ENCODE measurements around the gene TRIP10. TPM values are rescaled to one million over a fixed set of nuclear protein-coding genes. Genes with fewer than 3 reads are reported as not detected.
A peak's percentile ranks its signal among the peaks of the same experiment; 100 is the strongest.

The TRIP10 gene
- total RNA-seq, 1 experiment from 2014 or later: 107 TPM

DNA sequence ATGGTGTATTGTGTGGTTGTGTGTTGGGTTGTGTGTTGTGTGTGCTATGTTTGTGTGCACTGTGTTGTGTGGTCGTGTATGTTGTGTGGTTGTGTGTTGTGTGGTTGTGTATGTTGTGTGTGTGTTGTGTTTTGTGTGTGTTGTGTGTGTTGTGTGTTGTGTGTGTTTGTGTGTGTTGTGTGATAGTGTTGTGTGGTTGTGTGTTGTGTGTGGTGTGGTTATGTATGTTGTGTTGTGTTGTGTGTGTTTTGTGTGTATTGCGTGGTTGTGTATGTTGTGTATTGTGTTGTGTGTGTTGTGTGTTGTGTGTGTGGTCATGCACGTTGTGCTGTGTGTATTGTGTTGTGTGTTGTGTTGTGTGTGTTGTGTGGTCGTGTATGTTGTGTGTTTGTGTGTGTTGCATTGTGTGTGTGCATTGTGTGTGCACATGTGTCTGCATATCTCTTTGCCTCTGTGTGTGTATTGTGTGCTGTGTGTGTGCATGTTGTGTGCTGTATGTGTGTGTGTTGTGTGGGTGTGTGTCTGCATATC, 22.0 kb upstream of the TRIP10 start:
- CTCF ChIA-PET: no interaction called here
- Mint-ChIP-seq H3K4me1 (ENCODE audit: low read depth, unreplicated experiment) (peaks cover 6% of the 10 kb centered on the region), H3K27ac (ENCODE audit: unreplicated experiment) (peak overlapping the region; percentile 4), H3K36me3 (ENCODE audit: insufficient read depth, unreplicated experiment) (peaks cover 6% of the 10 kb centered on the region), H3K4me3 (ENCODE audit: unreplicated experiment) (no peak overlapping the region), H3K9me3 (ENCODE audit: unreplicated experiment) (peaks cover 15% of the 10 kb centered on the region), H3K27me3 (ENCODE audit: insufficient read depth, unreplicated experiment) (no peaks in the 10 kb centered on the region)
- Histone ChIP-seq H3K4me1 (peaks cover 4% of the 10 kb centered on the region; the same call in 1 of the 2 replicates), H3K4me3 (ENCODE audit: low read depth, low read length) (no peak overlapping the region), H3K9me3 (no peaks in the 10 kb centered on the region), H3K36me3 (ENCODE audit: control insufficient read depth, insufficient read depth, low read length) (no peaks in the 10 kb centered on the region), H3K27me3 (replicated peaks; ENCODE audit: control insufficient read depth, insufficient read depth, low read length) (no peaks in the 10 kb centered on the region)
- intact Hi-C loops (cut with micrococcal nuclease; ENCODE audit: unreplicated experiment): no loop called here
- DNase-seq: no peak
- BruUV-seq (replicated peaks): no TSS peak
- POLR2A ChIA-PET: no interaction called here
- TF ChIP-seq, protein P1, sequence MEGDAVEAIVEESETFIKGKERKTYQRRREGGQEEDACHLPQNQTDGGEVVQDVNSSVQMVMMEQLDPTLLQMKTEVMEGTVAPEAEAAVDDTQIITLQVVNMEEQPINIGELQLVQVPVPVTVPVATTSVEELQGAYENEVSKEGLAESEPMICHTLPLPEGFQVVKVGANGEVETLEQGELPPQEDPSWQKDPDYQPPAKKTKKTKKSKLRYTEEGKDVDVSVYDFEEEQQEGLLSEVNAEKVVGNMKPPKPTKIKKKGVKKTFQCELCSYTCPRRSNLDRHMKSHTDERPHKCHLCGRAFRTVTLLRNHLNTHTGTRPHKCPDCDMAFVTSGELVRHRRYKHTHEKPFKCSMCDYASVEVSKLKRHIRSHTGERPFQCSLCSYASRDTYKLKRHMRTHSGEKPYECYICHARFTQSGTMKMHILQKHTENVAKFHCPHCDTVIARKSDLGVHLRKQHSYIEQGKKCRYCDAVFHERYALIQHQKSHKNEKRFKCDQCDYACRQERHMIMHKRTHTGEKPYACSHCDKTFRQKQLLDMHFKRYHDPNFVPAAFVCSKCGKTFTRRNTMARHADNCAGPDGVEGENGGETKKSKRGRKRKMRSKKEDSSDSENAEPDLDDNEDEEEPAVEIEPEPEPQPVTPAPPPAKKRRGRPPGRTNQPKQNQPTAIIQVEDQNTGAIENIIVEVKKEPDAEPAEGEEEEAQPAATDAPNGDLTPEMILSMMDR (IDR thresholded peaks at IDR 0.05; ENCODE audit: insufficient read depth in 1 of 2, low read depth in 1 of 2, low read length in 1 of 2, severe bottlenecking in 1 of 2, unreplicated experiment in 1 of 2): no peak

DNA sequence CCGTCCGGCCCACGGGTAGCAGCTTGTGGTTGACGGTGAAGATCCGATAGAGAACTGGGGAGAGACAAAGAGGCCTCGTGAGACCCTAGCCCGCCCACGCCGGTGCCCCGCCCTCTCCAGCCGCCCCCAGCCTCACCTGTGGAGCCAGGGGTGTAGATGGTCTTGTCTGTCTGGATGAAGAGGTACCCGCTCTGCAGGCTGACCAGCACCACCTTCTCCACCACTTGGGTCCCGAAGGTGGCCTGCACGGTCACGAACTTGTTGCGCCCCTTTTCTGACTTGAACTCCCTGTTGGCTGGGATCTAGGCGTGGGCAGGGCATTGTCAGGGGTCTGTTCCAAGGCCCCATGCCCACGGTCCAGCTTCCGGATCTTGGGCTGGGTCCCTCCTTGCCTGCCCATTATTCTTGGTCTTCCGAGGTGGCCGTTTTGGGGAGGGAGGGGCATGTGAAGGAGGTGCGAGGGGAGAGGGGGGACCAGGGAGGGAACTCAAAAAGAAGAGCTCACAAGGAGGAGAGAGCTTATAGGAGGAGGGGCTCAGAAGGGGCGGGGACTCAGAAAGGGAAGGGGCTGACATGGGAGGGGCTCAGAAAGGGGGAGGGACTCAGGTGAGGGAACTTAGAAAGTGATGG, 21.3 kb upstream of the TRIP10 start:
- intact Hi-C loops (cut with micrococcal nuclease; ENCODE audit: unreplicated experiment): no loop called here
- ChIA-PET POLR2A (no interaction called here), CTCF (no interaction called here)
- no peak overlapping the region for H3K4me3 Mint-ChIP-seq (ENCODE audit: unreplicated experiment)
- no peaks in the 10 kb centered on the region for H3K27me3 Mint-ChIP-seq (ENCODE audit: insufficient read depth, unreplicated experiment)
- peaks cover 10% of the 10 kb centered on the region for H3K4me1 Mint-ChIP-seq (ENCODE audit: low read depth, unreplicated experiment)
- TF ChIP-seq, protein P1 (IDR thresholded peaks at IDR 0.05; ENCODE audit: insufficient read depth in 1 of 2, low read depth in 1 of 2, low read length in 1 of 2, severe bottlenecking in 1 of 2, unreplicated experiment in 1 of 2): no peak
- no peak for DNase-seq
- BruUV-seq (replicated peaks): no TSS peak
- Histone ChIP-seq H3K9me3 (no peaks in the 10 kb centered on the region), H3K4me1 (peaks cover 8% of the 10 kb centered on the region), H3K4me3 (ENCODE audit: low read depth, low read length) (no peak overlapping the region), H3K36me3 (ENCODE audit: control insufficient read depth, insufficient read depth, low read length) (no peaks in the 10 kb centered on the region), H3K27me3 (replicated peaks; ENCODE audit: control insufficient read depth, insufficient read depth, low read length) (no peaks in the 10 kb centered on the region)
- peaks cover 15% of the 10 kb centered on the region for H3K9me3 Mint-ChIP-seq (ENCODE audit: unreplicated experiment)
- H3K36me3 Mint-ChIP-seq (ENCODE audit: insufficient read depth, unreplicated experiment): peaks cover 6% of the 10 kb centered on the region
- no peak overlapping the region for H3K27ac Mint-ChIP-seq (ENCODE audit: unreplicated experiment)

DNA sequence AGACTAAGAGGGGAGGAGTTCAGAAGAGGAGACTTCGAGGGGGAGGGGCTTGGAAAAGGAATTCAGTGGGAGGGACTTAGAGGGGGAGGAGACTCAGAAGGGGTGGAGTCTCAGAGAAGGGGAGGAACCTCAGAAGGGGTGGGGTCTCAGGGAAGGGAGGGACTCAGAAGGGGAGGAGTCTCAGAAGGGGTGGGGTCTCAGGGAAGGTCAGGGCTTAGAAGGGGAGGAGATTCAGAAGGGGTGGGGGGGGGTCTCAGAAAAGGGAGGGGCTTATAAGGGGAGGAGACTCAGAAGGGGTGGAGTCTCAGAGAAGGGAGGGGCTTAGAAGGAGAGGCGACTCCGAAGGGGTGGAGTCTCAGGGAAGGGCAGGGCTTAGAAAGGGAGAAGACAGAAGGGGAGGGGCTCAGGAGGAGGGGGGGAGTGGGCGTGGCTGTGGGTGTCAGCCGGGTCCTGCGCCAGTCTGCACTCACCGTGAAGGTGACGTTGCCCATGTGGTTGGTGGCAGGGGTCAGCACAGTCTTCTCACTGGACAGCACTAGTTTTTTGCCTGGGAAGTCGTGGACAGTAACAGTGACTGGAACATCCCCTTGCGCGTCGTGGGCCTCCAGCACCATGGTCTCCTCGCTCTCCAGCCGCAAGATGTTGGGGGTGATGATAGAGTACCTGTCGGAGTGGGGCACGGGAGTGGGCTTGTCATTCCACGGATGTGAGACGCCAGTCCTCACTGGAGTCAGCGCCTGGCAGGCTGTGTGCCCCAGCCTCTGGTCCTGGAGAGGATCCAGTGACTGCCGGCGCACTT, 20.5 kb upstream of the TRIP10 start:
- Histone ChIP-seq H3K36me3 (ENCODE audit: control insufficient read depth, insufficient read depth, low read length) (no peaks in the 10 kb centered on the region), H3K4me3 (ENCODE audit: low read depth, low read length) (no peak overlapping the region), H3K9me3 (no peaks in the 10 kb centered on the region), H3K27me3 (replicated peaks; ENCODE audit: control insufficient read depth, insufficient read depth, low read length) (no peaks in the 10 kb centered on the region), H3K4me1 (peaks cover 11% of the 10 kb centered on the region)
- peaks cover 17% of the 10 kb centered on the region for H3K4me1 Mint-ChIP-seq (ENCODE audit: low read depth, unreplicated experiment)
- TF ChIP-seq, protein P1 (IDR thresholded peaks at IDR 0.05; ENCODE audit: insufficient read depth in 1 of 2, low read depth in 1 of 2, low read length in 1 of 2, severe bottlenecking in 1 of 2, unreplicated experiment in 1 of 2): no peak
- intact Hi-C loops (cut with micrococcal nuclease; ENCODE audit: unreplicated experiment): no loop called here
- H3K4me3 Mint-ChIP-seq (ENCODE audit: unreplicated experiment): no peak overlapping the region
- peaks cover 15% of the 10 kb centered on the region for H3K9me3 Mint-ChIP-seq (ENCODE audit: unreplicated experiment)
- H3K27ac Mint-ChIP-seq (ENCODE audit: unreplicated experiment): no peak overlapping the region
- POLR2A ChIA-PET: no interaction called here
- CTCF ChIA-PET: no interaction called here
- peak in 1 of 2 experiments; percentile 37 for DNase-seq
- no TSS peak for BruUV-seq (replicated peaks)
- no peaks in the 10 kb centered on the region for H3K27me3 Mint-ChIP-seq (ENCODE audit: insufficient read depth, unreplicated experiment)
- H3K36me3 Mint-ChIP-seq (ENCODE audit: insufficient read depth, unreplicated experiment): peaks cover 6% of the 10 kb centered on the region
